Sciatic nerve (tissue), 2 donors: ENCODE results near the gene KIAA1614. TPM values are rescaled to one million over a fixed set of nuclear protein-coding genes. Genes with fewer than 3 reads are reported as not detected.

ENCODE experiments used
- ATAC-seq: fragments of 200-7000 bp; cut with Tn5 transposase; one replicate; pipeline ENCODE4 v1.9.1; 2020; ENCODE audit warnings: mild to moderate bottlenecking, moderate library complexity
- DNase-seq: peaks from one replicate; pipeline ENCODE4 v3.0.0-alpha.2; 2020; ENCODE audit warnings: low spot score
- intact Hi-C: fragments of 100-400 bp; cut with DNase I; formaldehyde crosslinking; loops from one replicate; pipeline ENCODE4 v1.14.2; 2022
- total RNA-seq: library from RNA; stranded (reverse); fragmentation: NEBNext Ultra II Directional; extraction: Animal tissue kit (Norgen Biotek cat#: 25700); gene quantifications from one replicate; pipeline ENCODE4 v1.2.1, GENCODE V29; 2021
- donor health status: DM: no; HTN: no; CAD: no.
- donor health status: DM: no; HTN: no; CAD: no.

Gene KIAA1614
- total RNA-seq, 1 donor from 2014 or later = 14.9 TPM

- intact Hi-C loops = no loop called here
- ATAC-seq (peak; percentile 77), DNase-seq (no peak)
Measured at GRCh38 chr1:180971273-180971997, 58.7 kb downstream of the KIAA1614 start.

- ATAC-seq = no peak
- no peak for DNase-seq
- intact Hi-C loops = no loop called here
Measured at GRCh38 chr1:180973369-180973768, 60.7 kb downstream of the KIAA1614 start.

- ATAC-seq (no peak), DNase-seq (no peak)
- intact Hi-C loops = no loop called here
Measured at GRCh38 chr1:180974236-180974635, 61.5 kb downstream of the KIAA1614 start.

GRCh38 chr1:180975551-180975950 is 62.9 kb downstream of the KIAA1614 start:
- DNase-seq = no peak
- peak; percentile 38 for ATAC-seq
- intact Hi-C loops = no loop called here

GRCh38 chr1:180976191-180976590 is 63.5 kb downstream of the KIAA1614 start:
- DNase-seq (no peak), ATAC-seq (no peak)
- intact Hi-C loops = no loop called here

GRCh38 chr1:180976732-180977357 is 64.1 kb downstream of the KIAA1614 start:
- intact Hi-C loops = no loop called here
- DNase-seq = no peak
- ATAC-seq = no peak

- ATAC-seq = peak; percentile 50
Measured at GRCh38 chr1:180981596-180982387, 69.1 kb downstream of the KIAA1614 start.

GRCh38 chr1:180982422-180982821 is 69.7 kb downstream of the KIAA1614 start:
- DNase-seq (no peak), ATAC-seq (peak; percentile 49)
- intact Hi-C loops = no loop called here

More at GRCh38 chr1:180981596-180982387, 69.1 kb downstream of the KIAA1614 start:
- DNase-seq = no peak
- intact Hi-C loops = no loop called here

GRCh38 chr1:180988253-180988752 is 75.6 kb downstream of the KIAA1614 start:
- ATAC-seq = no peak
- no peak for DNase-seq
- intact Hi-C loops = no loop called here

- DNase-seq = no peak
- intact Hi-C loops = no loop called here
- ATAC-seq = no peak
Measured at GRCh38 chr1:180994262-180994661, 81.6 kb downstream of the KIAA1614 start.

GRCh38 chr1:180997843-180998504 is 85.3 kb downstream of the KIAA1614 start:
- intact Hi-C loops = no loop called here
- no peak for ATAC-seq
- no peak for DNase-seq

Other genes with a start within 250 kb of the KIAA1614 start
- 31.8 TPM for gene STX6, start 110.0 kb downstream of the KIAA1614 start, total RNA-seq
- gene MR1, start 121.1 kb downstream of the KIAA1614 start, total RNA-seq = 17.0 TPM
- gene IER5, start 175.8 kb downstream of the KIAA1614 start, total RNA-seq = 10.9 TPM